WERI-Rb-1 (cell line): Measurements from ENCODE around the gene C16orf95.

Source experiments
- DNase-seq: peaks from one replicate; pipeline ENCODE4 v3.0.0-alpha.2; 2020
- H3K27ac ChIP-seq: fragments of 250-450 bp; sonication (Bioruptor Pico); 2 replicates; pipeline ENCODE4 v1.5.1; 2020; ENCODE audit warnings: mild to moderate bottlenecking, moderate library complexity
- H3K27me3 ChIP-seq: fragments of 250-450 bp; sonication (Bioruptor Pico); 2 replicates; pipeline ENCODE4 v1.5.1; 2021; ENCODE audit warnings: mild to moderate bottlenecking, low read depth, moderate library complexity; ENCODE audit not compliant: insufficient read depth, severe bottlenecking
- H3K36me3 ChIP-seq: fragments of 250-450 bp; sonication (Bioruptor Pico); 2 replicates; pipeline ENCODE4 v1.5.1; 2020; ENCODE audit warnings: mild to moderate bottlenecking, moderate library complexity
- H3K4me3 ChIP-seq: 2 replicates; pipeline ENCODE4 v1.5.1; 2011; ENCODE audit warnings: low read depth, mild to moderate bottlenecking, control low read depth, low read length
- H3K9me3 ChIP-seq: fragments of 250-450 bp; sonication (Bioruptor Pico); 2 replicates; pipeline ENCODE4 v1.5.1; 2021; ENCODE audit warnings: mild to moderate bottlenecking, moderate library complexity; ENCODE audit not compliant: severe bottlenecking
- CTCF ChIP-seq: IDR thresholded peaks from 2 replicates; pipeline ENCODE4 v1.5.1; 2011; ENCODE audit warnings: low read depth, mild to moderate bottlenecking, control low read depth, inconsistent platforms, low read length

Gene C16orf95

GRCh38 chr16:87326151-87326571, 9.0 kb upstream of the C16orf95 start:
- DNase-seq = no peak
- Histone ChIP-seq H3K36me3 (peaks cover 11% of the 10 kb centered on the region), H3K27me3 (no peaks in the 10 kb centered on the region), H3K4me3 (no peak overlapping the region), H3K27ac (no peak overlapping the region), H3K9me3 (no peaks in the 10 kb centered on the region)
- TF ChIP-seq CTCF = no peak

- H3K27ac ChIP-seq = no peak overlapping the region
- H3K9me3 ChIP-seq = no peaks in the 10 kb centered on the region
- DNase-seq = no peak
- no peaks in the 10 kb centered on the region for H3K27me3 ChIP-seq
- no peak overlapping the region for H3K4me3 ChIP-seq
- no peak for TF ChIP-seq CTCF
- H3K36me3 ChIP-seq = peaks cover 11% of the 10 kb centered on the region
Measured at GRCh38 chr16:87325423-87325858, 8.2 kb upstream of the C16orf95 start.

- no peaks in the 10 kb centered on the region for H3K27me3 ChIP-seq
- H3K36me3 ChIP-seq = peaks cover 5% of the 10 kb centered on the region; the same call in 1 of the 2 replicates
- peak; percentile 27 for DNase-seq
- peak; percentile 63 for TF ChIP-seq CTCF
- no peak overlapping the region for H3K27ac ChIP-seq
- no peak overlapping the region for H3K4me3 ChIP-seq
- no peaks in the 10 kb centered on the region for H3K9me3 ChIP-seq
Measured at GRCh38 chr16:87324411-87325275, 7.5 kb upstream of the C16orf95 start.

GRCh38 chr16:87323727-87324410, 6.7 kb upstream of the C16orf95 start:
- no peak for DNase-seq
- no peaks in the 10 kb centered on the region for H3K27me3 ChIP-seq
- no peaks in the 10 kb centered on the region for H3K9me3 ChIP-seq
- TF ChIP-seq CTCF = no peak
- no peak overlapping the region for H3K4me3 ChIP-seq
- H3K36me3 ChIP-seq = no peaks in the 10 kb centered on the region; the same call in 1 of the 2 replicates
- no peak overlapping the region for H3K27ac ChIP-seq

GRCh38 chr16:87322833-87323726, 5.9 kb upstream of the C16orf95 start:
- Histone ChIP-seq H3K27ac (no peak overlapping the region), H3K27me3 (no peaks in the 10 kb centered on the region), H3K9me3 (no peaks in the 10 kb centered on the region), H3K4me3 (no peak overlapping the region), H3K36me3 (no peaks in the 10 kb centered on the region)
- no peak for DNase-seq
- no peak for TF ChIP-seq CTCF
